ENCODE data around the gene SRP54.

- no peak for TF ChIP-seq USF2 (CRISPR knock-in tag; IDR thresholded peaks at IDR 0.05)
- TF ChIP-seq FOXK1 (CRISPR knock-in tag; IDR thresholded peaks at IDR 0.05): no peak
- no peak for TF ChIP-seq CTCF (IDR thresholded peaks at IDR 0.05)
- TF ChIP-seq SMAD3 (CRISPR knock-in tag; IDR thresholded peaks at IDR 0.05; ENCODE audit: borderline replicate concordance): no peak
- TF ChIP-seq FOXJ3 (CRISPR knock-in tag; IDR thresholded peaks at IDR 0.05; ENCODE audit: borderline replicate concordance): no peak
Measured at GRCh38 chr14:35034440-35034833, 51.6 kb downstream of the SRP54 start.
